Testis (tissue), 2 donors: ENCODE measurements around the gene C19orf85.

Experiments used
- CTCF ChIP-seq, 3 experiments: fragments of 450-650 bp in 2 of 3; fragments of 200-600 bp in 1 of 3; sonication (generic) in 1 of 3; IDR thresholded peaks; one replicate each; pipeline ENCODE4 v1.5.1; 2016 to 2019; ENCODE audit warnings: antibody characterized with exemption in 3 of 3, mild to moderate bottlenecking in 2 of 3, moderate library complexity in 1 of 3
- POLR2A ChIP-seq: fragments of 450-650 bp; IDR thresholded peaks from one replicate; pipeline ENCODE4 v1.6.1; 2017; ENCODE audit warnings: antibody characterized with exemption, mild to moderate bottlenecking, moderate library complexity

DNA sequence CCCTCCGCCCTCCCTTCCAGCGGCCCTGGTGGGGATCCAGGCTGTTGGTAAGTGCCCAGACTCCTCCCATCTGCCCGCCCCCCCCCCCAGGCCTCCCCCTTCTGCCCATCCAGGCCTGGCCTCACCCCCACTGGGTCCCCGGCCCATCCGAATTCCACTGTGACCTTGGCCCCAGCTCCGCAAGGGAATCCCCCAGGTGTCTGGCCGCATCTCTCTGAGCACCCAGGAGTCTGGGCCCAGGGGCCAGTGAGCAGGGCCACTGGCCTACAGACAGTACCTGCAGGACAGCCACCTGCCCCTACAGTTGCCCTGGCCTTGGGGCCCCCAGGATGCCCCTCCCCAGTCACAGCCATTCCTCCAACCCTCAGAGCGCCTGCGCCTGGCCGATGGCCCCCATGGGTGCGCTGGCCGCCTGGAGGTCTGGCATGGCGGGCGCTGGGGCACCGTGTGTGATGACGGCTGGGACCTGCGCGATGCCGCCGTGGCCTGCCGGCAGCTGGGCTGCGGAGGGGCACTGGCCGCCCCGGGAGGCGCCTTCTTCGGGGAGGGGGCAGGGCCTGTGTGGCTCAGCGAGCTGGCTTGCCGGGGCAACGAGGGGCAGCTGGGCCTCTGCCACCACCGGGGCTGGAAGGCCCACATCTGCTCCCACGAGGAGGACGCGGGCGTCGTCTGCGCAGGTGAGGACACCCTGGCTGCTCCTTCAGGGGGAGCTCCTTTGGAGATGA is 24.6 kb upstream of the C19orf85 start:
- TF ChIP-seq POLR2A (no peak), CTCF (IDR thresholded peaks at IDR 0.05) (no peak)
